H1 (cell line): ENCODE measurements around the gene CALM1. TPM values are rescaled to one million over a fixed set of nuclear protein-coding genes. Genes with fewer than 3 reads are reported as not detected.

Source experiments
- ASH2L ChIP-seq: fragments of 200-600, 300-600 bp; sonication (generic); IDR thresholded peaks from one replicate; pipeline ENCODE4 v1.7.1; 2017; ENCODE audit warnings: low read length
- ATF2 ChIP-seq: IDR thresholded peaks from 2 replicates; pipeline ENCODE4 v1.6.1; 2012; ENCODE audit warnings: low read length, inconsistent platforms
- BRCA1 ChIP-seq: IDR thresholded peaks from 2 replicates; pipeline ENCODE4 v1.6.1; 2012; ENCODE audit warnings: low read depth, low read length, improper control_type of control experiment
- CHD1 ChIP-seq: IDR thresholded peaks from 2 replicates; pipeline ENCODE4 v1.6.1; 2012; ENCODE audit warnings: low read depth, low read length, improper control_type of control experiment
- CHD7 ChIP-seq: fragments of 300-600 bp; sonication (generic); IDR thresholded peaks from 2 replicates; pipeline ENCODE4 v1.7.1; 2012; ENCODE audit warnings: low read length, moderate library complexity, mild to moderate bottlenecking, inconsistent platforms; ENCODE audit not compliant: insufficient replicate concordance
- GABPA ChIP-seq: IDR thresholded peaks from 2 replicates; pipeline ENCODE4 v1.6.1; 2011; ENCODE audit warnings: mild to moderate bottlenecking, low read length, moderate library complexity, borderline replicate concordance; ENCODE audit not compliant: insufficient read depth
- KDM1A ChIP-seq: fragments of 200-600, 300-600 bp; sonication (generic); IDR thresholded peaks from 2 replicates; pipeline ENCODE4 v1.7.1; 2016; ENCODE audit warnings: mild to moderate bottlenecking, low read length, borderline replicate concordance
- KDM5A ChIP-seq: fragments of 200-600 bp; IDR thresholded peaks from 2 replicates; pipeline ENCODE4 v1.7.1; 2012; ENCODE audit warnings: mild to moderate bottlenecking, low read length, inconsistent platforms, mixed read lengths
- PHF8 ChIP-seq: fragments of 200-600 bp; sonication (generic); conservative IDR thresholded peaks from 2 replicates; pipeline ENCODE4 v1.7.1; 2012; ENCODE audit warnings: low read depth, mild to moderate bottlenecking, inconsistent platforms, low read length, moderate library complexity
- RBBP5 ChIP-seq: IDR thresholded peaks from 2 replicates; pipeline ENCODE4 v1.7.1; 2012; ENCODE audit warnings: low read depth, mild to moderate bottlenecking, inconsistent platforms, low read length, moderate library complexity, borderline replicate concordance
- SP4 ChIP-seq: IDR thresholded peaks from 2 replicates; pipeline ENCODE4 v1.6.1; 2012; ENCODE audit warnings: low read length, inconsistent platforms
- polyA plus RNA-seq, 7 experiments: library from polyadenylated mRNA; depleted of rRNA in 3 of 7; stranded (reverse) in 5 of 7; unstranded in 2 of 7; fragments of >200 nt in 5 of 7; fragments of 200-250 nt in 2 of 7; gene quantifications; 1 replicate in 5 of 7; 2 replicates in 1 of 7; 4 replicates in 1 of 7; pipeline versions ENCODE4 v1.2.1 to v1.2.3, GENCODE V29; 2011 to 2013; ENCODE audit warnings: missing spikeins in 2 of 7, mixed read lengths in 2 of 7
- total RNA-seq: library from RNA; stranded (reverse); fragmentation: NEBNext Ultra II Directional; extraction: Animal tissue kit (Norgen Biotek cat#: 25700); gene quantifications from 2 replicates; pipeline ENCODE4 v1.2.1, GENCODE V29; 2021

The CALM1 gene
- total and polyA plus RNA-seq, 2 of the 8 experiments (the other 6 are each of a cell fraction or from before 2014, with no cell fraction given), result 285 to 422 TPM

DNA sequence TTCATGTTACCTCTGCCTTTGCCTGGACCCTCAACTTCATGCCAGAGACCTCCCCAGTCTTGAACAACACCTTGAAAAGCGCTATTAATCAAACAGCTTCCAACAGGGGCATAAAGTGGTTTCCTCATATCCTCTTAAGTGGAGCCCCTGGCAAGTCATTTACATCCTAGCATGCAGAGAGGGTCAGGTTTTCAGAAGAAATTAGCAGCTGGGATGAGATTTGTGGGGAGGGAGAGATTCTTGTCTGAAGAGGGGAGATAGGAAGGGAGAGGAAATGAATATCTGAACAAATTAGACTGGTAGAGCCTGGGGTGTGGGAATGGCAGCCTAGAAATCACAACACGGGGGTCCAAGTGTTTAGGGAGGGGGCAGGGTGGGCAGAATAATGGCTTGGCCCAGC lies 45.6 kb downstream of the CALM1 start (continued):
- TF ChIP-seq CHD7 (no peak), KDM5A (no peak), KDM1A (no peak), BRCA1 (no peak), RBBP5 (no peak), ATF2 (no peak), PHF8 (no peak), SP4 (no peak), CHD1 (no peak), ASH2L (no peak), GABPA (no peak)
